Right atrium auricular region (tissue), 2 donors: Measurements from ENCODE around the gene TNIP2. TPM values are rescaled to one million over a fixed set of nuclear protein-coding genes. Genes with fewer than 3 reads are reported as not detected.
A peak's percentile ranks its signal among the peaks of the same experiment; 100 is the strongest.

Experiments used
- DNase-seq: peaks from one replicate; pipeline ENCODE4 v3.0.0-alpha.2; 2019; ENCODE audit warnings: low spot score
- H3K27ac ChIP-seq, 2 donors: fragments of 200-600 bp; sonication (generic); 1 replicate in 1 of 2; 2 replicates in 1 of 2; pipeline ENCODE4 v1.5.1; 2016 to 2019
- H3K27me3 ChIP-seq, 2 donors: fragments of 200-600 bp; sonication (generic); one replicate each; pipeline versions ENCODE4 v1.5.1 to v1.6.0; 2017 to 2019
- H3K36me3 ChIP-seq: fragments of 200-600 bp; sonication (generic); one replicate; pipeline ENCODE4 v1.5.1; 2016
- H3K4me1 ChIP-seq, 2 donors: fragments of 200-600 bp; sonication (generic); one replicate each; pipeline versions ENCODE4 v1.5.1 to v1.6.0; 2017 to 2019
- H3K4me3 ChIP-seq, 2 donors: fragments of 200-600 bp; sonication (generic); 1 replicate in 1 of 2; 2 replicates in 1 of 2; pipeline ENCODE4 v1.5.1; 2017 to 2019; ENCODE audit warnings: mild to moderate bottlenecking in 1 of 2, moderate library complexity in 1 of 2
- H3K9me3 ChIP-seq, 2 donors: fragments of 200-600 bp; sonication (generic); one replicate each; pipeline ENCODE4 v1.5.1; 2019
- total RNA-seq, 2 donors: library from RNA; depleted of rRNA; stranded (reverse); fragments of >200 nt; gene quantifications; one replicate each; pipeline ENCODE4 v1.1.0, GENCODE V29; 2016
- TF ChIP-seq, protein P1 (sequence below), 2 donors: fragments of 200-600 bp; sonication (generic); IDR thresholded peaks; one replicate each; pipeline ENCODE4 v1.5.1; 2019; ENCODE audit warnings: antibody characterized with exemption in 2 of 2

The TNIP2 gene
- total RNA-seq, 2 donors from 2014 or later = 28.0 to 45.8 TPM

GRCh38 chr4:2723751-2724150, 32.4 kb downstream of the TNIP2 start:
- H3K36me3 ChIP-seq = peaks cover 44% of the 10 kb centered on the region
- TF ChIP-seq, protein P1, sequence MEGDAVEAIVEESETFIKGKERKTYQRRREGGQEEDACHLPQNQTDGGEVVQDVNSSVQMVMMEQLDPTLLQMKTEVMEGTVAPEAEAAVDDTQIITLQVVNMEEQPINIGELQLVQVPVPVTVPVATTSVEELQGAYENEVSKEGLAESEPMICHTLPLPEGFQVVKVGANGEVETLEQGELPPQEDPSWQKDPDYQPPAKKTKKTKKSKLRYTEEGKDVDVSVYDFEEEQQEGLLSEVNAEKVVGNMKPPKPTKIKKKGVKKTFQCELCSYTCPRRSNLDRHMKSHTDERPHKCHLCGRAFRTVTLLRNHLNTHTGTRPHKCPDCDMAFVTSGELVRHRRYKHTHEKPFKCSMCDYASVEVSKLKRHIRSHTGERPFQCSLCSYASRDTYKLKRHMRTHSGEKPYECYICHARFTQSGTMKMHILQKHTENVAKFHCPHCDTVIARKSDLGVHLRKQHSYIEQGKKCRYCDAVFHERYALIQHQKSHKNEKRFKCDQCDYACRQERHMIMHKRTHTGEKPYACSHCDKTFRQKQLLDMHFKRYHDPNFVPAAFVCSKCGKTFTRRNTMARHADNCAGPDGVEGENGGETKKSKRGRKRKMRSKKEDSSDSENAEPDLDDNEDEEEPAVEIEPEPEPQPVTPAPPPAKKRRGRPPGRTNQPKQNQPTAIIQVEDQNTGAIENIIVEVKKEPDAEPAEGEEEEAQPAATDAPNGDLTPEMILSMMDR (IDR thresholded peaks at IDR 0.05) = no peak
- no peak overlapping the region for H3K4me3 ChIP-seq
- DNase-seq = no peak
- no peaks in the 10 kb centered on the region for H3K4me1 ChIP-seq
- H3K27ac ChIP-seq = no peak overlapping the region
- no peaks in the 10 kb centered on the region for H3K27me3 ChIP-seq
- no peaks in the 10 kb centered on the region for H3K9me3 ChIP-seq

DNA sequence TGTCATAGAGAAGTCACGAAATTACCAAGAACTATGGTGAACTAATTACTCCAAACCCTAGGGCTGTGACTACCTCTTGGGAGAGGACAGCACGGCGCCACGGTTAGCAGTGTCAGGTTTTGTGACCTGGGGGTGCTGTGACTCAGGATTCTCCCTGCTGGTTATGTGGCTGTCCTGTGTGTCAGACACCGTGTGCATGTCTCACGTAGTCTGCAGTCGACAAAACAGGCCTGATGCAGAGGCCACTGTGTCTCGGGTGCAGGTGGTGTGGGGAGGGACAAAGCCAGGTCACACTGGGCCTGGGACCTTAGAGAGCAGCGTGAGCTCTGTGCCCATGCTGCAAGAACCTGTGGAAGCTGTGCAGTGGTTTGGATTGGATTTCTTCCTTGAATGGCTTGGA, 34.1 kb downstream of the TNIP2 start:
- Histone ChIP-seq H3K4me3 (no peak overlapping the region), H3K4me1 (no peaks in the 10 kb centered on the region), H3K36me3 (peaks cover 60% of the 10 kb centered on the region), H3K9me3 (no peaks in the 10 kb centered on the region), H3K27me3 (no peaks in the 10 kb centered on the region), H3K27ac (no peak overlapping the region)
- no peak for DNase-seq
- TF ChIP-seq, protein P1 (IDR thresholded peaks at IDR 0.05) = no peak

- H3K36me3 ChIP-seq = peaks cover 63% of the 10 kb centered on the region
- no peak overlapping the region for H3K4me3 ChIP-seq
- no peaks in the 10 kb centered on the region for H3K4me1 ChIP-seq
- H3K9me3 ChIP-seq = no peaks in the 10 kb centered on the region
- no peak for DNase-seq
- H3K27me3 ChIP-seq = no peaks in the 10 kb centered on the region
- H3K27ac ChIP-seq = no peak overlapping the region
- TF ChIP-seq, protein P1 (IDR thresholded peaks at IDR 0.05) = no peak
Measured at GRCh38 chr4:2721586-2721985, 34.5 kb downstream of the TNIP2 start.

- peaks cover 50% of the 10 kb centered on the region for H3K36me3 ChIP-seq
- DNase-seq = no peak
- no peaks in the 10 kb centered on the region for H3K9me3 ChIP-seq
- no peak overlapping the region for H3K27ac ChIP-seq
- H3K4me1 ChIP-seq = peaks cover 0 to 24% of the 10 kb centered on the region in 2 donors
- no peaks in the 10 kb centered on the region for H3K27me3 ChIP-seq
- no peak overlapping the region for H3K4me3 ChIP-seq
- TF ChIP-seq, protein P1 (IDR thresholded peaks at IDR 0.05) = no peak
Measured at GRCh38 chr4:2716236-2716635, 39.9 kb downstream of the TNIP2 start.

GRCh38 chr4:2715426-2715825, 40.7 kb downstream of the TNIP2 start:
- H3K4me1 ChIP-seq = peaks cover 0 to 24% of the 10 kb centered on the region in 2 donors
- H3K27me3 ChIP-seq = no peaks in the 10 kb centered on the region
- DNase-seq = no peak
- H3K27ac ChIP-seq = no peak overlapping the region
- TF ChIP-seq, protein P1 (IDR thresholded peaks at IDR 0.05) = no peak
- H3K4me3 ChIP-seq = no peak overlapping the region
- peaks cover 45% of the 10 kb centered on the region for H3K36me3 ChIP-seq
- no peaks in the 10 kb centered on the region for H3K9me3 ChIP-seq

DNA sequence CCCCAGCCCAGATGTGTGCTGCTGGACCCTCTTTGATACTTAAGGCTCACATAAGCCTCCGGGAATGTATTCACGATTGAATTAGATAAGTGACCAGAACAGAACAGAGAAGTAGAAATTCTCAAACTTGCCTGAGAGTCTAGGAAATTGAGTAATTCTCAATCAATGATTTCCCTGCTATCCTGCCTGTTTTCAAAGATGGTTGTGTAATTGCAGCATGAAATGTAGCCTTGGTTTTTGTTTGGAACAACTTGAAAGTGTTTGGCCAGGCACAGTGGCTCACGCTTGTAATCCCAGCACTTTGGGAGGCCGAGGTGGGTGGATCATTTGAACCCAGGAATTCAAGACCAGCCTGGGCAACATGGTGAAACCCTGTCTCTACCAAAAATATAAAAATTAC, 41.2 kb downstream of the TNIP2 start:
- Histone ChIP-seq H3K4me1 (peaks cover 0 to 24% of the 10 kb centered on the region in 2 donors), H3K4me3 (no peak overlapping the region), H3K9me3 (no peaks in the 10 kb centered on the region), H3K36me3 (peaks cover 40% of the 10 kb centered on the region), H3K27ac (peak overlapping the region in 1 of 2 donors; percentile 32), H3K27me3 (no peaks in the 10 kb centered on the region)
- TF ChIP-seq, protein P1 (IDR thresholded peaks at IDR 0.05) = no peak
- DNase-seq = no peak
